Heart right ventricle (tissue), 16 donors: ENCODE results near the gene DERL2. TPM values are rescaled to one million over a fixed set of nuclear protein-coding genes. Genes with fewer than 3 reads are reported as not detected.

Experiments
- ATAC-seq, 8 donors: fragments of 200-7000 bp; cut with Tn5 transposase; one replicate each; pipeline ENCODE4 v1.9.1; 2020; ENCODE audit warnings: mild to moderate bottlenecking in 8 of 8, moderate library complexity in 8 of 8, moderate number of reproducible peaks in 1 of 8
- DNase-seq, 2 donors: peaks; one replicate each; pipeline ENCODE4 v3.0.0-alpha.2; 2020
- H3K27ac ChIP-seq, 10 donors: fragments of 200-600 bp; sonication (generic) in 2 of 10; one replicate each; pipeline versions ENCODE4 v1.5.0 to v1.8.0; 2020 to 2022; ENCODE audit warnings: mild to moderate bottlenecking in 3 of 10
- H3K27me3 ChIP-seq, 7 donors: fragments of 200-600 bp; one replicate each; pipeline ENCODE4 v1.8.0; 2021 to 2022; ENCODE audit warnings: mild to moderate bottlenecking in 2 of 7
- H3K36me3 ChIP-seq, 9 donors: fragments of 200-600 bp; sonication (generic) in 1 of 9; one replicate each; pipeline versions ENCODE4 v1.5.0 to v1.8.0; 2020 to 2022; ENCODE audit warnings: mild to moderate bottlenecking in 2 of 9
- H3K4me1 ChIP-seq, 9 donors: fragments of 200-600 bp; sonication (generic) in 1 of 9; one replicate each; pipeline versions ENCODE4 v1.5.0 to v1.8.0; 2020 to 2022; ENCODE audit warnings: mild to moderate bottlenecking in 4 of 9
- H3K4me3 ChIP-seq, 10 donors: fragments of 200-600 bp; sonication (generic) in 2 of 10; one replicate each; pipeline versions ENCODE4 v1.5.0 to v1.8.0; 2020 to 2022; ENCODE audit warnings: mild to moderate bottlenecking in 7 of 10, moderate library complexity in 2 of 10
- H3K9me3 ChIP-seq, 11 donors: fragments of 200-600 bp in 10 of 11; sonication (generic) in 2 of 11; one replicate each; pipeline versions ENCODE4 v1.5.0 to v1.8.0; 2013 to 2022; ENCODE audit warnings: mild to moderate bottlenecking in 2 of 11, control low read depth in 1 of 11, moderate library complexity in 1 of 11
- WGBS, 2 donors: extraction: QIAGEN DNeasy Blood & Tissue Kit; methylation state at CpG; one replicate each; pipeline ENCODE4 v1.1.7; 2013; ENCODE audit warnings: inconsistent platforms in 1 of 2; 5-methylcytosine and 5-hydroxymethylcytosine counted together
- intact Hi-C, 10 donors: fragments of 100-400 bp; cut with DNase I; formaldehyde crosslinking; loops; one replicate each; pipeline versions ENCODE4 v1.11.1 to v1.14.2; 2022
- long read RNA-seq, 3 donors: library from polyadenylated mRNA; unstranded; transcript quantifications; one replicate each; pipeline ENCODE4 v2.0.0, GENCODE V29; 2020 to 2021
- polyA plus RNA-seq, 2 donors: library from polyadenylated mRNA; stranded (reverse); fragments of 200-250 nt; gene quantifications; one replicate each; pipeline ENCODE4 v1.2.3, GENCODE V29; 2013
- total RNA-seq, 10 donors: library from RNA; stranded (reverse); fragmentation: NEBNext Ultra II Directional in 3 of 10; extraction: Animal tissue kit (Norgen Biotek cat#: 25700) in 3 of 10; gene quantifications; one replicate each; pipeline versions ENCODE4 v1.2.1 to v1.2.4, GENCODE V29; 2021 to 2023
- TF ChIP-seq, protein P1 (sequence below), 9 donors: fragments of 200-600 bp; sonication (generic) in 2 of 9; IDR thresholded peaks; one replicate each; pipeline versions ENCODE4 v1.5.0 to v1.8.0; 2021 to 2022; ENCODE audit warnings: antibody characterized with exemption in 9 of 9, mild to moderate bottlenecking in 5 of 9, moderate library complexity in 1 of 9
- donor health status: Arrhythmogenic right ventricular cardiomyopathy.
- donor health status: ischemic (EF 13 %, LVEDD 7.1; RV severe dilation, severe dysfunction).
- donor health status: healthy with polysubstance abuse.
- donor health status: DM: no; HTN: yes; CAD: no.
- donor health status: DM: no; HTN: no; CAD: no.
- donor health status: ischemic (EF 25% LVEDD 6.9; RV normal size, moderate dysfunction).
- donor health status: ischemic (EF 25% LVEDD 5.7; RV mildly dilated, moderate dysfunction).
- donor health status: healthy.
- donor health status: DM: yes; HTN: yes; CAD: no.
- donor health status: Ischemic cardiomyopathy.
- donor health status: ischemic (EF 35%, LVEDD 5.7; RV mildly dilated, moderate dysfunction).
- donor health status: nonischemic (EF 11% LVEDD 7.7; RV severe dilation, severe dysfunction).
- donor health status: DM: yes; HTN: yes; CAD: no.
- donor health status: PGD.
- donor health status: ischemic (EF 29% LVEDD 5.4; RV normal size, mild dysfunction).
- donor health status: nonischemic (EF 23%, LVEDD 6.1; RV moderate dilation, normal function).

The DERL2 gene
- 10 to 100 TPM; 18.4 to 41.7 (median 27.2) TPM for total RNA-seq
- polyA plus RNA-seq, result 10 to 100 TPM; 41.9 to 57.2 TPM
- long read RNA-seq, donor 1, full-length matches to known transcripts, result 14 of 24 reads
- long read RNA-seq, donor 1, partial matches to known transcripts, result 0 of 24 reads
- long read RNA-seq, donor 1, other reads (novel, unspliced or antisense), result 10 of 24 reads
- long read RNA-seq, donor 2, full-length matches to known transcripts, result 13 of 22 reads
- long read RNA-seq, donor 2, partial matches to known transcripts, result 0 of 22 reads
- long read RNA-seq, donor 2, other reads (novel, unspliced or antisense), result 9 of 22 reads
- long read RNA-seq, donor 3, full-length matches to known transcripts, result 26 of 50 reads
- long read RNA-seq, donor 3, partial matches to known transcripts, result 5 of 50 reads
- long read RNA-seq, donor 3, other reads (novel, unspliced or antisense), result 19 of 50 reads

DNA sequence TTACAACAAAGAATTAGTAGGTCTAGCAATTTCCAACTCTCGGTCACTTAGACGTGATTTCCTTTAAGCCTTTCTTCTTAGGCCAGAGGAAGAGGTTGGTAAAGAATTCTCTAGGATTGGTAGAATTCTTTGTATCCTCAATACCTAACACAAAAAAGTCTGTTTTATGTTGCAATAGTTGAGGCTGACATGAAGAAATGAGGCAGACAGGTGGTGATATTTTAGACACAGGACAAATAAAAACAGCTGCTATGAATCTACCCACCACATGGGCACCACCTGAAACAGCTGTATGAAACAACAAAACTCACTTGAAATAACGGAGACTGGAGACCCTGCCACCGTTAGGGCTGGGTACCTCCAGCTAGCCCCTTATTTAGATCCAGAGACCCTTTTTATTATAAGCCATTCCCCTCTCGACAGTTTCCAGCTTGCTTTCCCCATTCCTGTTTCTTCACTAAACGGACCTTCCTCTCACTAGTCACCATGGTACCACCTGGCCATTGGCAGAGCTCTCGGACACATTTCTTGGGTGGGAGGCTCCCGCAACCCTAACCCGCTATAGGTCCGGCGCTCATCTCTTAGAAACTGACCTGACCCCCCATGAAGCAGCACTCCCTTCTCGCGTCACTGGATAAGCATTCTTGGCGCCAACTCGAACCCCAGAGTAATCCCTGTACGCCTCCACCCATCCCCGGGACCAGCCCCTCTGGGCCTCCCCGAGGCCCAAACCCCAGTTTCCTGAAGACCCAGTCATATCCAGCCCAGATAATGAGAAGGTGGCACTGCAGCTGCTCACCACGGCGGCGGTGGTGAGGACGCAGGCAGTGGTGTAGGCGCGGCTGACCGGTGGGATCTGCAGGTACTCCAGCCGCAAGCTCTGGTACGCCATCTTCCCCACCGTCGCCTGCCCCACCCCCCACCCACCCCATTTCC lies at the start of gene DERL2:
TSS of gene DERL2 (minus strand) at position 909 of the 936 bp plus-strand sequence. CDS start at position 892, 17 bp downstream.
- DNase-seq (no peak), ATAC-seq (peak in 7 of 8 donors; percentile 0 to 59 (median 9))
- peaks cover 0 to 71% (median 25%) of the 10 kb centered on the region in 9 donors for H3K36me3 ChIP-seq

DNA sequence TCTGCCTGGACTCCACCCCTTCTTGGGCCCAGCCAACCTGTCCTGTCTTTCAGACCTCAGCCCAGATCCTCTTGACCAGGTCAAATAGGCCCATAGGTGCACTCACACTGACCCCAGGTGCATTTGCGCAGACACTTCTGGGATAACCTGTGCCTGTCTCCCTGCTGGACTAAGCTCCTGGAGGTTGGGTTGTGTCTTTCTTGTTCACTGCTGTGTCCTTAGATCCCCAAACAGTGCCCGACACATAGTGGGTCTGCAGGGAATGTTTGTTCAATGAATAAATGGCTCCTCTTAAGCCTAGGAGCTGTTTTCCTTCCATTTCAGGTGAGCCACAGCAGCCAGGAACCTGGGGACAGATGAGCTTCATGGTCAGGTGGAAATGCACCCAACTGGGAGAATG lies 49.5 kb upstream of the DERL2 start:
- TF ChIP-seq, protein P1, sequence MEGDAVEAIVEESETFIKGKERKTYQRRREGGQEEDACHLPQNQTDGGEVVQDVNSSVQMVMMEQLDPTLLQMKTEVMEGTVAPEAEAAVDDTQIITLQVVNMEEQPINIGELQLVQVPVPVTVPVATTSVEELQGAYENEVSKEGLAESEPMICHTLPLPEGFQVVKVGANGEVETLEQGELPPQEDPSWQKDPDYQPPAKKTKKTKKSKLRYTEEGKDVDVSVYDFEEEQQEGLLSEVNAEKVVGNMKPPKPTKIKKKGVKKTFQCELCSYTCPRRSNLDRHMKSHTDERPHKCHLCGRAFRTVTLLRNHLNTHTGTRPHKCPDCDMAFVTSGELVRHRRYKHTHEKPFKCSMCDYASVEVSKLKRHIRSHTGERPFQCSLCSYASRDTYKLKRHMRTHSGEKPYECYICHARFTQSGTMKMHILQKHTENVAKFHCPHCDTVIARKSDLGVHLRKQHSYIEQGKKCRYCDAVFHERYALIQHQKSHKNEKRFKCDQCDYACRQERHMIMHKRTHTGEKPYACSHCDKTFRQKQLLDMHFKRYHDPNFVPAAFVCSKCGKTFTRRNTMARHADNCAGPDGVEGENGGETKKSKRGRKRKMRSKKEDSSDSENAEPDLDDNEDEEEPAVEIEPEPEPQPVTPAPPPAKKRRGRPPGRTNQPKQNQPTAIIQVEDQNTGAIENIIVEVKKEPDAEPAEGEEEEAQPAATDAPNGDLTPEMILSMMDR (IDR thresholded peaks at IDR 0.05), result no peak
- no peak for ATAC-seq
- Histone ChIP-seq H3K36me3 (peaks cover 0 to 99% (median 8%) of the 10 kb centered on the region in 9 donors), H3K4me3 (no peak overlapping the region), H3K9me3 (no peaks in the 10 kb centered on the region), H3K27ac (no peak overlapping the region), H3K4me1 (no peaks in the 10 kb centered on the region), H3K27me3 (no peaks in the 10 kb centered on the region)
- DNase-seq, result no peak
- intact Hi-C loops, result no loop called here
- WGBS, 2 donors, result 93 to 96% methylated on average over 2 of the region's 2 CpGs

More for the DNA sequence above, at the start of gene DERL2:
- intact Hi-C loops, result loop anchor here in 1 of 10 donors (2.0 kb wide), 1 partner anchor 67 kb away; the partner anchor contains the start of gene NUP88
- no peaks in the 10 kb centered on the region for H3K9me3 ChIP-seq
- H3K27ac ChIP-seq, result peak within 1 kb of the TSS; percentile 97 to 100 (median 100)
- no peaks in the 10 kb centered on the region for H3K27me3 ChIP-seq
- H3K4me3 ChIP-seq, result peak within 1 kb of the TSS; percentile 65 to 96 (median 87)
- peaks cover 4 to 42% (median 31%) of the 10 kb centered on the region in 9 donors for H3K4me1 ChIP-seq
- WGBS, 2 donors, result 5% methylated on average over 28 to 29 of the region's 29 CpGs
- TF ChIP-seq, protein P1 (IDR thresholded peaks at IDR 0.05), result no peak

DNA sequence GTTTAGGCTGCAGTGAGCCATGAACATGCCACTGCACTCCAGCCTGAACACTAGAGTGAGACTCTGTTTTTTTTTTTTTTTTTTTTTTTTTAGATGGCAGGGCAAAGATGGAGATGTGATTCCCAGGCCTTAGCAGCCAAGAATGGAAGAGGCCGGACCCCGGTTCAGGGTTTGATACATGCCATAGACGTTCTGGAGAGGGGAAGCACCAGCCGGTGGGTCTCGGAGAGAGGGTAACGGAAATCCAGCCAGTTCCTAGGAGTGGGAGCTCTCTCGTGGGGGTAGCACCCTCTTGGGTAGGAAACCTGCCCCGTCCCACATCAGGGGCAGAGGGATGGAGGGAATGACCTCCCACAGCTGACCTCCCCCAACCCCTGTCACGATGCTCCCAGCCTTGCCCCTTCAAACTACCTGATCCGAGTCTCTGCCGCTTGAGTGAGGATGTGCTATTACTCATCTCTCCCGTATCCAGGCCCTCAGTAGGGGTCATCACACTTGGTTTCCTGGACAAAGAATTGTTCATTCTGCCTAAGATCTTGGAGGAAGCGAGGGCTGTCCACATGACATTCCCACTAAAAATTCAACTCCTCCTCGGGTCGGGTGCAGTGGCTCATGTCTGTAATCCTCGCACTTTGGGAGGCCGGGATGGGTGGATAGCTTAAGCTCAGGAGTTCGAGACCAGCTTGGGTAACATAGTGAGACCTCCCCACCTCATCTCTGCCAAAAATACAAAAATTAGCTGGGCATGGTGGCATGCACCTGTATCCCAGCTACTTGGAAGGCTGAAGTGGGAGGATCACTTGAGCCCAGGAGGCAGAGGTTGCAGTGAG lies 47.7 kb upstream of the DERL2 start:
- TF ChIP-seq, protein P1 (IDR thresholded peaks at IDR 0.05), result no peak
- Histone ChIP-seq H3K27me3 (no peaks in the 10 kb centered on the region), H3K9me3 (no peaks in the 10 kb centered on the region), H3K36me3 (peaks cover 0 to 99% (median 17%) of the 10 kb centered on the region in 9 donors), H3K27ac (no peak overlapping the region), H3K4me1 (no peaks in the 10 kb centered on the region), H3K4me3 (no peak overlapping the region)
- intact Hi-C loops, result no loop called here
- DNase-seq (no peak), ATAC-seq (no peak)
- 84 to 85% methylated on average over 18 of the region's 18 CpGs for WGBS, 2 donors
